HG03342 (cell line): ENCODE results near the gene ERMP1.
"Not testable (repeated sequence)": the region's sequence is repeated elsewhere in the genome, so short reads cannot be mapped to it uniquely, and the experiment has no call there.

Experiments
- ATAC-seq: cut with Tn5 transposase; IDR thresholded peaks from one replicate; pipeline ENCODE4 v1.9.1; 2021; ENCODE audit warnings: mild to moderate bottlenecking, moderate library complexity; ENCODE audit not compliant: unreplicated experiment

ERMP1 gene

GRCh38 chr9:5820425-5820824, 12.5 kb downstream of the ERMP1 start:
- no peak for ATAC-seq

DNA sequence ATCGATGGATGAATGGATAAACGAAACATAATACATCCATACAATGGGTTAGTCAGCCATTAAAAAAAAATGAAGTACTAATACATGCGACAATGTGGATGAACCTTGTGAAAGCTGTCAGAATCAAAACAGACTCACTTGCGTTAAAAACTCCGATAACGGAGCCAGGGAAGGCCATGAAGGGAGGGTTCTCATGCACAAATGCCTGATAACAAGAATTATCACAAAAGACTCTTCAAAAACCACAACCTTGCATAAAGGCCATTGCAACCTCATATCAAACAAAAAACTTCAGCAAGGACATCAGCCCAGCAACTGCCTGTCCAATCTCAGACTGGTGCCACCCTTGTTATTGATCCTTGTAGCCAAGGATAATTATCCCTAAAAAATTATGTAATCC, 13.7 kb downstream of the ERMP1 start:
- no peak for ATAC-seq

DNA sequence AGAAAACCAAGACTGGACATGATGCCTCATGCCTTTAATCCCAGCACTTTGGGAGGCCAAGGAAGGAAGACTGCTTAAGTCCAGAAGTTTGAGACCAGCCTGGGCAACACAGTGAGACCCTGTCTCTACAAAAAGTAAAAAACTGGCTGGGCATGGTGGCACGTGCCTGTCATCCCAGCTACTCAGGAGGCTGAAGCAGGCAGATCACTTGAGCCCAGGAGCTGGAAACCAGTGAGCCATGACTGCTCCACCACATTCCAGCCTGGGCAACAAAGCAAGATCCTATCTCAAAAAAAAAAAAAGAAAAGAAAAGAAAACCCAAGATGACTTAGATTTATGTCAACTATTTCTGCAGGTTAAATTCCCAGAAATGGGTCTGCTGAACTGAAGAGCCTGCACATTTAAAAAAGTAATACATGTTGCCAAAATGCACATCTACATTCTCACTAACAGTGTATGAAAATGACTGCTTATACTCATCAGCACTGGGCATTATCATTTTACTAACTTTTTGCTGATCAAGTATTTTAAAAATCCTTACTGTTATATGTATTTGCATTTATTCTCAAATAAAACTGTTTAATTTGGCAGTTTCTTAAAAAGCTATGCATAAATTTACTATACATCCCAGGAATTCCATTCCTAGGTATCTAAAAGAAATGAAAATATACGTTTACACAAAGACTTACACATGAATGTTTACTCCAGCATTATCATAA, 14.3 kb downstream of the ERMP1 start:
- no peak for ATAC-seq

- ATAC-seq: no peak
Observed at GRCh38 chr9:5817862-5818261, 15.1 kb downstream of the ERMP1 start.

DNA sequence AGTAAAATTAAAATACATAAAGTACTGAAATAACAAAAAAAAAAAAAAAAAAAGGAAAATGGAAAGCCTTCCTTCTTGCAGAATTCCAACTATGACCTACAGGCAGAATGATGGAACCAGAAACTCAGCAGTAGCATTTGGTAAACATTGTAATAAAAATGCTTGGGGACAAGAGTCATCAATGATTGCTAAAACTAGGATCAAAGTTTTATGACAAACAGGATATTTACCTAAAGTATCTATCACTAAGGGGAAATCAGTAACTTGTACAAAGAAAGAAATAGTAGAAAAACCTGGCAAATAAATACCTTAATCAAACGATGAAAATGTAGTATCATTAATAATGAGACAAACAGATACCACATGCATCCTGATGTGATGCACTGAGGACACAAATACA, 17.5 kb downstream of the ERMP1 start:
- no peak for ATAC-seq

- no peak for ATAC-seq
Observed at GRCh38 chr9:5813824-5814223, 19.1 kb downstream of the ERMP1 start.

- ATAC-seq: no peak
Observed at GRCh38 chr9:5811751-5812150, 21.2 kb downstream of the ERMP1 start.

DNA sequence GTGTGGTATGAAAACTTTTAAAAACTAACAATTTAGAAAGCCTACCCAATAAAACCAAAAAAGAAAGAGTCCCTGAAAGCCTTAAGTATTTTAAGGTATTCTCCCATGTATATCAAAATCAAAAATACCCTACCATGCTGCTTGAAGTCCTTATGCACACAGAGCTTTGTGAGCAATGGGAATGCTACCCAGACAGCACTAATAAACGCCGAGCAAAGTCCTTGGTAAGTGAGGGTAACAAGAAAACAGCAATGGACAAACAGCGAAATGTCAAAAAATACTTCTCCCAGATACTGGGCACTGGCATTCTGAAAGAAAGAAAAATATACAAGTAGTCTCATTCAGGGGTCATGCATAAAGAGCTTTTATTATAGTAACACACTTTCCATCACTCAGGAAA, 27.4 kb downstream of the ERMP1 start:
- no peak for ATAC-seq

DNA sequence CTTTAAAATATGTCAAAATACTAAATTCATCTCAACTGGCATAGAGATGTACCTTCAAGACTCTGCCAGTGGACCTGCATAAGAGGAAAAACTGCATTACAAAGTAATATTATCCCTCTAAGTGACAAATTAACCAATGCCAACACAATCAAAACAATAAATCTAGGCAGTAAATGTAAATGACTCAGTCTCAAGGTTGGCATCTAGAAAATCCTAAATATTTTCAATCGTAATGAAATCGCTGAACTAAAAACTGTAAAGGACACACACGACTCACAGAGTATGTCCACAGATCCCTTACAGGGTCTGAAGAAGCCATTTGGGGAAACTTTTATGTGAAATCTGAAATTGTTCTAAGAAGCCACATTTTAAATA, 31.2 kb downstream of the ERMP1 start:
- ATAC-seq: no peak

DNA sequence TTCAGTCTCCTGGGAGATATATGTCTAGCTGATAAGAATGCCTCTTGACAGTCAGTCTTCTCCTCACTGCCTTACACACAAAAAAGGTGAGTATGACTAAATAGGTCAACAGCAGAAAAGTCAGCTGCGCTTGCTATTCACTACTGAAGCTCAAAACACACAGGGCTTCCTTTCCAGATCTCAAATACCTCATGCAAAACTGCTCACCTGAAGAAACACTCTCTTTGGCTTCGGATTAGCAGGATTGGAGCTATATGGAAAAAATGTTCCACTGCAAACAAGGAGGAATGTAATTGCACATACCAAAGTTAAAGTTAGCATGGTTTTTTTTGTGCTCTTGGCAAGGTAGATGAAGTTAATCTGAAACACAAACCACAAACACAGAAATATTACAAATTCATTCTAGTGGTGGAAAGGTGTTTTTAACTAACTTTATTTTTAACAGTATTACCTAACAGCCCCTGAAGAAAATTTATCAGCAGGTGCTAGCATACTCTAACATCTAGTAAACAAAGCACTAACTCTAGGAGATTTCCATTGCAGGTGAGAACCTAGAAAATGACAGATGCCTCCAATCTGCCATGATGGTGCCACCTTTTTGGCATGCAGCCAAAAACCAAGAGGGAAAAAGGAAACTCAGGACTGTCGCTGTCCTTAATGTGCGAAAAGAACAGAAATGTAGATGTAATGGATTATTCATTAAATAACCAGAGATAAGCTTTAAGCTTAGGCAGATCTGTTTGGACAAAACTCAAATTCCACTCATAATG, 31.8 kb downstream of the ERMP1 start:
- ATAC-seq: no peak

- ATAC-seq: not testable (repeated sequence)
Observed at GRCh38 chr9:5800378-5800777, 32.5 kb downstream of the ERMP1 start.

DNA sequence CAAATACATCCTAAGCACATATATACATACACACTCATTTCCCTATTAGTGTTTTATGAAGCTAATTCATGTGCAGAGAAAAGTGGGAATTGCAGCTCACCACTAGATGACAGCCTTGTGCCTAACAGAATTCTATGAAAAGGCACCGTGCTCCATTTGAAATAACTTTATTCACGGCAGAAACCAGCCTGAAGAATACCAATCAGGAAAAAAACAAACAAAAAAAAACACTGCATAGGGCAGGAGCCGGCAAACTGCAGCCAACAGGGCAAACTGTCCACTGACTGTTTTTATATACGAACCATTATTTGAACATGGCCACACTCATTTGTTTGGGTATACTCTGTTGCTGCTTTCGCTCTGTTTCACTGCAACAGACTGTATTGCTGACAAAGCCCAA, 33.6 kb downstream of the ERMP1 start:
- no peak for ATAC-seq

- ATAC-seq: no peak
Observed at GRCh38 chr9:5798581-5798980, 34.3 kb downstream of the ERMP1 start.

- ATAC-seq: no peak
Observed at GRCh38 chr9:5796298-5796697, 36.6 kb downstream of the ERMP1 start.

DNA sequence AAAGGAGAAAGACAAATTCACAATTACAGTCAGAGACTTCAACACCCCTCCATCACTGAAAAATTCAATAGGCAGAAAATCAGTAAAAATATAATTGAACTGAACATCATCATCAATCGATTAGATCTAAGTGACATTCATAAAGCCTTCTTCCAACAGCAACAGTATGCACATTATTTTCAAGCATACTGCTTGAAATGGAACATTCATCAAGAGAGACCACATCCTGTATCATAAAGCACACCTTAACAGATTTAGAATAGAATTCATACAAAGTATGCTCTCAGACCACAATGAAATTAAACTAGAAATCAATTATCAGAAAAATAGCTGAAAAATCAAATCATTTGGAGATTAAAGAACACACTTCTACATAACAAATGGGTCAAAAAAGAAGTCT, 39.1 kb downstream of the ERMP1 start:
- no peak for ATAC-seq

GRCh38 chr9:5791870-5792269, 41.0 kb downstream of the ERMP1 start:
- ATAC-seq: no peak

- no peak for ATAC-seq
Observed at GRCh38 chr9:5790923-5791322, 42.0 kb downstream of the ERMP1 start.

GRCh38 chr9:5789489-5789888, 43.4 kb downstream of the ERMP1 start:
- no peak for ATAC-seq

- no peak for ATAC-seq
Observed at GRCh38 chr9:5787759-5788302, 45.1 kb downstream of the ERMP1 start.

DNA sequence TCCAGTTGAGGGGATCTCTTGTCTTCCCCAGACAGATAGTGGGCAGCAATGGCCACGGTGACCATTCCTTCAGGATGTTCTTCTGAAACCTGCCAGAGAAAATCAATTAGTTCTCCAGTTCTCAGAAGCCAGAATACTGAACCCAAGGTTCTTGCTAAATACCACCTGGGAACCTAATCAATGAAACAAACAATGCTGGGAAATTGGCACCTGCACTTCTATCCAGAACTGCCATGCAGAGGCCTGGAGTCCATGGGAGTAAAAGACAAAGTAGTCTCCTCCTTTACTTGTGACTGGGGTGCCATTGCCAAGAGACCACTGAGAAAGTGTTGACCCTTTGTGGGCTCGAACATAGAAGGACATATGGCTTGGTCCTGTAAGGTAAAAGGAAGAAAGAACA, 45.7 kb downstream of the ERMP1 start:
- no peak for ATAC-seq

- no peak for ATAC-seq
Observed at GRCh38 chr9:5786370-5787127, 46.4 kb downstream of the ERMP1 start.
